GM18499 (cell line): ENCODE measurements around the gene SMAD3.
"Not testable (repeated sequence)": the region's sequence is repeated elsewhere in the genome, so short reads cannot be mapped to it uniquely, and the experiment has no call there.

Source experiments
- ATAC-seq: cut with Tn5 transposase; IDR thresholded peaks from one replicate; pipeline ENCODE4 v1.9.1; 2021; ENCODE audit warnings: moderate number of reproducible peaks; ENCODE audit not compliant: insufficient read depth, unreplicated experiment

The SMAD3 gene

GRCh38 chr15:67138891-67139855 lies 73.8 kb downstream of the SMAD3 start:
- no peak for ATAC-seq

GRCh38 chr15:67140078-67140833 lies 74.9 kb downstream of the SMAD3 start:
- ATAC-seq = no peak

- ATAC-seq = no peak
Observed at GRCh38 chr15:67142092-67142766, 76.8 kb downstream of the SMAD3 start.

- ATAC-seq = no peak
Observed at GRCh38 chr15:67142767-67143100, 77.3 kb downstream of the SMAD3 start.

- no peak for ATAC-seq
Observed at GRCh38 chr15:67143646-67144045, 78.2 kb downstream of the SMAD3 start.

- no peak for ATAC-seq
Observed at GRCh38 chr15:67144609-67145311, 79.4 kb downstream of the SMAD3 start.

- no peak for ATAC-seq
Observed at GRCh38 chr15:67145312-67145610, 79.9 kb downstream of the SMAD3 start.

- ATAC-seq = no peak
Observed at GRCh38 chr15:67145710-67146109, 80.3 kb downstream of the SMAD3 start.

- ATAC-seq = no peak
Observed at GRCh38 chr15:67146234-67146633, 80.8 kb downstream of the SMAD3 start.

- no peak for ATAC-seq
Observed at GRCh38 chr15:67146875-67147381, 81.5 kb downstream of the SMAD3 start.

GRCh38 chr15:67147396-67147949 lies 82.1 kb downstream of the SMAD3 start:
- no peak for ATAC-seq

GRCh38 chr15:67148196-67148701 lies 82.8 kb downstream of the SMAD3 start:
- ATAC-seq = no peak

GRCh38 chr15:67149068-67149772 lies 83.8 kb downstream of the SMAD3 start:
- no peak for ATAC-seq

GRCh38 chr15:67149773-67150022 lies 84.3 kb downstream of the SMAD3 start:
- ATAC-seq = no peak

- ATAC-seq = no peak
Observed at GRCh38 chr15:67150023-67150860, 84.8 kb downstream of the SMAD3 start.

- no peak for ATAC-seq
Observed at GRCh38 chr15:67152429-67152828, 87.0 kb downstream of the SMAD3 start.

GRCh38 chr15:67153044-67153443 lies 87.6 kb downstream of the SMAD3 start:
- not testable (repeated sequence) for ATAC-seq

- ATAC-seq = no peak
Observed at GRCh38 chr15:67154249-67154648, 88.8 kb downstream of the SMAD3 start.

- ATAC-seq = no peak
Observed at GRCh38 chr15:67156426-67156825, 91.0 kb downstream of the SMAD3 start.
